H1 (cell line): Measurements from ENCODE around the gene KCNAB2. TPM values are rescaled to one million over a fixed set of nuclear protein-coding genes. Genes with fewer than 3 reads are reported as not detected.

Source experiments
- CTCF ChIA-PET: fragments of 300-600 bp; sonication (Branson Sonifier 250); formaldehyde crosslinking; loops from one replicate; lab custom pipeline; 2021; ENCODE audit not compliant: partially characterized antibody; lab: Charles Lee
- POLR2A ChIA-PET: fragments of 300-600 bp; sonication (Branson Sonifier 250); formaldehyde crosslinking; loops from one replicate; lab custom pipeline; 2021; ENCODE audit warnings: inconsistent platforms; ENCODE audit not compliant: partially characterized antibody; lab: Charles Lee
- DNase-seq, 2 experiments: peaks; one replicate each; pipeline versions ENCODE4 v3.0.0 to v3.0.0-alpha.2; 2010 to 2022; ENCODE audit warnings: low spot score in 2 of 2, low read depth in 1 of 2, mixed read lengths in 1 of 2
- FAIRE-seq: peaks from 2 replicates; lab custom pipeline; 2011; peaks lifted over from hg19 to GRCh38; lab: Jason Lieb, UNC
- H2AFZ ChIP-seq: 2 replicates; pipeline ENCODE4 v1.8.1; 2012; ENCODE audit warnings: low read length, inconsistent platforms
- H2AK5ac ChIP-seq: 2 replicates; pipeline ENCODE4 v1.6.1; 2013; ENCODE audit warnings: low read depth, low read length
- H2BK120ac ChIP-seq: replicated peaks from 2 replicates; pipeline ENCODE3; 2013; ENCODE audit warnings: low read depth, low read length, inconsistent platforms
- H2BK12ac ChIP-seq: 2 replicates; pipeline ENCODE4 v1.6.1; 2013; ENCODE audit warnings: low read depth, low read length
- H2BK15ac ChIP-seq: 2 replicates; pipeline ENCODE4 v1.6.1; 2013; ENCODE audit warnings: low read length
- H2BK20ac ChIP-seq: 2 replicates; pipeline ENCODE4 v1.6.1; 2013; ENCODE audit warnings: low read length
- H2BK5ac ChIP-seq: 2 replicates; pipeline ENCODE4 v1.6.1; 2013; ENCODE audit warnings: low read depth, low read length
- H3K14ac ChIP-seq: 2 replicates; pipeline ENCODE4 v1.6.1; 2013; ENCODE audit warnings: inconsistent platforms; ENCODE audit not compliant: insufficient read length
- H3K18ac ChIP-seq: 2 replicates; pipeline ENCODE4 v1.6.1; 2013; ENCODE audit warnings: low read length; ENCODE audit errors: extremely low read depth
- H3K23ac ChIP-seq: 2 replicates; pipeline ENCODE4 v1.6.1; 2013; ENCODE audit warnings: inconsistent platforms; ENCODE audit not compliant: insufficient read length
- H3K23me2 ChIP-seq: 2 replicates; pipeline ENCODE4 v1.6.1; 2013; ENCODE audit warnings: low read depth, low read length
- H3K27ac ChIP-seq: 2 replicates; pipeline ENCODE4 v1.6.1; 2011; ENCODE audit warnings: low read depth, low read length, inconsistent platforms
- H3K27me3 ChIP-seq, 4 experiments: replicated peaks in 1 of 4; 1 replicate in 1 of 4; 2 replicates in 3 of 4; pipeline versions ENCODE4 v1.6.1 to v1.8.1; 2011 to 2013; ENCODE audit warnings: low read length in 3 of 4, mild to moderate bottlenecking in 3 of 4, inconsistent platforms in 2 of 4, mixed read lengths in 2 of 4, moderate library complexity in 1 of 4; ENCODE audit not compliant: control insufficient read depth in 3 of 4, insufficient read depth in 3 of 4; ENCODE audit errors: extremely low read depth in 1 of 4
- H3K36me3 ChIP-seq, 4 experiments: 2 replicates each; pipeline versions ENCODE4 v1.6.1 to v1.8.1; 2011 to 2013; ENCODE audit warnings: mild to moderate bottlenecking in 4 of 4, low read length in 3 of 4, moderate library complexity in 2 of 4, control low read depth in 1 of 4, inconsistent platforms in 1 of 4; ENCODE audit not compliant: insufficient read depth in 4 of 4, control insufficient read depth in 2 of 4
- H3K4ac ChIP-seq: replicated peaks from 2 replicates; pipeline ENCODE3; 2013; ENCODE audit warnings: low read length, low read depth, mixed read lengths, inconsistent platforms; ENCODE audit not compliant: insufficient read length
- H3K4me1 ChIP-seq, 4 experiments: replicated peaks in 1 of 4; 1 replicate in 1 of 4; 2 replicates in 3 of 4; pipeline versions ENCODE4 v1.6.1 to v1.8.1; 2011 to 2013; ENCODE audit warnings: low read length in 3 of 4, inconsistent platforms in 2 of 4, mixed read lengths in 1 of 4; ENCODE audit not compliant: insufficient read depth in 4 of 4, control insufficient read depth in 3 of 4
- H3K4me2 ChIP-seq, 2 experiments: 2 replicates each; pipeline versions ENCODE4 v1.6.1 to v1.8.1; 2011 to 2013; ENCODE audit warnings: low read depth in 2 of 2, low read length in 2 of 2, control low read depth in 1 of 2, inconsistent platforms in 1 of 2, mild to moderate bottlenecking in 1 of 2; ENCODE audit not compliant: insufficient read depth in 1 of 2
- H3K4me3 ChIP-seq, 4 experiments: fragments of 200-600, 300-600 bp in 1 of 4; sonication (generic), shearing (Covaris generic), sonication (Bioruptor Twin) in 1 of 4; 2 replicates each; pipeline versions ENCODE4 v1.5.1 to v1.8.1; 2011 to 2016; ENCODE audit warnings: low read length in 4 of 4, low read depth in 3 of 4, control low read depth in 2 of 4, inconsistent platforms in 2 of 4, mild to moderate bottlenecking in 2 of 4, mixed read lengths in 1 of 4, moderate library complexity in 1 of 4; ENCODE audit not compliant: insufficient read depth in 2 of 4; ENCODE audit errors: extremely low read depth in 1 of 4
- H3K56ac ChIP-seq: replicated peaks from 2 replicates; pipeline ENCODE3; 2013; ENCODE audit warnings: low read depth, mild to moderate bottlenecking, mixed read lengths, low read length, inconsistent platforms; ENCODE audit not compliant: insufficient read length
- H3K79me1 ChIP-seq: 2 replicates; pipeline ENCODE4 v1.6.1; 2013; ENCODE audit warnings: low read depth, low read length, control low read depth
- H3K79me2 ChIP-seq, 2 experiments: 2 replicates each; pipeline versions ENCODE4 v1.6.1 to v1.8.1; 2012 to 2013; ENCODE audit warnings: low read length in 2 of 2, mild to moderate bottlenecking in 2 of 2, inconsistent platforms in 1 of 2; ENCODE audit not compliant: insufficient read depth in 2 of 2, control insufficient read depth in 1 of 2
- H3K9ac ChIP-seq, 4 experiments: replicated peaks in 1 of 4; 1 replicate in 1 of 4; 2 replicates in 3 of 4; pipeline versions ENCODE4 v1.6.1 to v1.8.1; 2011 to 2013; ENCODE audit warnings: low read depth in 3 of 4, low read length in 3 of 4, control low read depth in 2 of 4, mild to moderate bottlenecking in 2 of 4, moderate library complexity in 2 of 4, inconsistent platforms in 1 of 4; ENCODE audit errors: extremely low read depth in 1 of 4
- H3K9me3 ChIP-seq, 2 experiments: 2 replicates each; pipeline versions ENCODE4 v1.6.1 to v1.8.1; 2012 to 2013; ENCODE audit warnings: mild to moderate bottlenecking in 2 of 2, moderate library complexity in 2 of 2, control low read depth in 1 of 2, inconsistent platforms in 1 of 2, low read depth in 1 of 2, low read length in 1 of 2, mixed read lengths in 1 of 2; ENCODE audit not compliant: insufficient read depth in 2 of 2
- H4K20me1 ChIP-seq, 2 experiments: replicated peaks in 1 of 2; 2 replicates each; pipeline versions ENCODE3 to v1.8.1; 2011 to 2013; ENCODE audit warnings: inconsistent platforms in 2 of 2, low read length in 2 of 2, mild to moderate bottlenecking in 1 of 2; ENCODE audit not compliant: insufficient read depth in 2 of 2, control insufficient read depth in 1 of 2
- H4K5ac ChIP-seq: 2 replicates; pipeline ENCODE4 v1.6.1; 2013; ENCODE audit warnings: low read length, low read depth, mixed read lengths, inconsistent platforms; ENCODE audit not compliant: insufficient read length
- H4K8ac ChIP-seq: 2 replicates; pipeline ENCODE4 v1.8.0; 2013; ENCODE audit warnings: mild to moderate bottlenecking, moderate library complexity, low read length, inconsistent platforms; ENCODE audit not compliant: insufficient read depth; ENCODE audit errors: extremely low read depth
- H4K91ac ChIP-seq: replicated peaks from 2 replicates; pipeline ENCODE3; 2013; ENCODE audit warnings: low read length, mixed read lengths, inconsistent platforms; ENCODE audit not compliant: insufficient read length
- JUND ChIP-seq: IDR thresholded peaks from 2 replicates; pipeline ENCODE4 v1.6.1; 2011; ENCODE audit warnings: mild to moderate bottlenecking, improper control_type of control experiment, low read length
- WGBS, 2 experiments: shearing (Covaris generic) in 1 of 2; methylation state at CpG; one replicate each; pipeline versions ENCODE4 v1.1.6 to v1.1.7; 2013 to 2015; ENCODE audit warnings: low lambda C conversion rate in 2 of 2, mixed read lengths in 2 of 2, inconsistent platforms in 1 of 2, low coverage in 1 of 2, missing lambda C conversion rate in 1 of 2; ENCODE audit not compliant: insufficient replicate concordance in 2 of 2, insufficient coverage in 1 of 2, insufficient read length in 1 of 2; ENCODE audit errors: extremely low coverage in 1 of 2, missing lambda C conversion rate in 1 of 2; 5-methylcytosine and 5-hydroxymethylcytosine counted together
- polyA plus RNA-seq, 7 experiments: library from polyadenylated mRNA; depleted of rRNA in 3 of 7; stranded (reverse) in 5 of 7; unstranded in 2 of 7; fragments of >200 nt in 5 of 7; fragments of 200-250 nt in 2 of 7; gene quantifications; 1 replicate in 5 of 7; 2 replicates in 1 of 7; 4 replicates in 1 of 7; pipeline versions ENCODE4 v1.2.1 to v1.2.3, GENCODE V29; 2011 to 2013; ENCODE audit warnings: missing spikeins in 2 of 7, mixed read lengths in 2 of 7
- total RNA-seq: library from RNA; stranded (reverse); fragmentation: NEBNext Ultra II Directional; extraction: Animal tissue kit (Norgen Biotek cat#: 25700); gene quantifications from 2 replicates; pipeline ENCODE4 v1.2.1, GENCODE V29; 2021

Gene KCNAB2
- total and polyA plus RNA-seq, 2 of the 8 experiments (the other 6 are each of a cell fraction or from before 2014, with no cell fraction given): 4.5 to 7.0 TPM

- Histone ChIP-seq H3K56ac (no peak overlapping the region), H3K18ac (no peak overlapping the region), H3K36me3 (no peaks in the 10 kb centered on the region), H4K8ac (peak overlapping the region; percentile 22; the same call in 1 of the 2 replicates), H3K23me2 (no peaks in the 10 kb centered on the region), H3K9me3 (no peaks in the 10 kb centered on the region; a peak in 1 of 4 replicates), H4K91ac (no peak overlapping the region), H3K14ac (no peak overlapping the region), H4K5ac (no peak overlapping the region), H3K4ac (no peak overlapping the region), H2BK120ac (no peak overlapping the region), H2BK20ac (no peak overlapping the region), H3K23ac (no peak overlapping the region), H3K4me2 (no peak overlapping the region), H2BK5ac (no peak overlapping the region), H2AFZ (no peak overlapping the region), H3K79me2 (no peaks in the 10 kb centered on the region), H3K9ac (no peak overlapping the region), H2BK12ac (no peak overlapping the region), H3K4me1 (no peaks in the 10 kb centered on the region), H3K4me3 (no peak overlapping the region), H2AK5ac (no peak overlapping the region), H2BK15ac (no peak overlapping the region), H3K79me1 (no peaks in the 10 kb centered on the region), H3K27me3 (peaks cover 0 to under 1% (median 0%) of the 10 kb centered on the region in 4 experiments; a peak in 1 of 7 replicates), H3K27ac (no peak overlapping the region), H4K20me1 (no peaks in the 10 kb centered on the region)
- TF ChIP-seq JUND: no peak
- WGBS, 2 experiments: 88% methylated on average over 10 of the region's 11 CpGs; no CpG with 5 or more reads in 1 of the 2 experiments
- no peak for DNase-seq
- ChIA-PET CTCF (interaction anchor here (1.0 to 2.0 kb wide), 2 partner anchors 29 to 51 kb away, joined by 3 to 11 read pairs; no protein-coding TSS in a partner anchor), POLR2A (no interaction called here)
- no peak for FAIRE-seq
Measured at GRCh38 chr1:6134206-6134605, 88.5 kb downstream of the KCNAB2 start.
